IMR-90 (cell line): ENCODE data around the gene AP4B1. TPM values are rescaled to one million over a fixed set of nuclear protein-coding genes. Genes with fewer than 3 reads are reported as not detected.

ENCODE experiments used
- ATAC-seq: fragments of 200-7000 bp; cut with Tn5 transposase; 2 replicates; pipeline ENCODE4 v1.9.1; 2020; ENCODE audit warnings: low read depth, mild to moderate bottlenecking, moderate library complexity
- BruUV-seq: library from RNA; stranded (reverse); fragments of 400-500 nt; replicated peaks from 2 replicates; lab custom pipeline; 2021; lab: Mats Ljungman, UMichigan
- CTCF ChIA-PET: fragments of 300-600 bp; formaldehyde crosslinking; extraction: SDS; loops from one replicate; lab custom pipeline; 2021; ENCODE audit warnings: antibody characterized with exemption; lab: Yijun Ruan, JAX
- POLR2A ChIA-PET: fragments of 300-600 bp; sonication (Branson Sonifier 250); formaldehyde crosslinking; loops from one replicate; lab custom pipeline; 2022; ENCODE audit warnings: antibody characterized with exemption; ENCODE audit not compliant: unreplicated experiment; lab: Charles Lee
- DNase-seq: peaks from one replicate; pipeline ENCODE4 v3.0.0; 2013
- H2AFZ ChIP-seq: replicated peaks from 2 replicates; pipeline ENCODE3; 2013; ENCODE audit warnings: low read length, mild to moderate bottlenecking; ENCODE audit not compliant: poor library complexity
- H2AK5ac ChIP-seq: 2 replicates; pipeline ENCODE4 v1.6.1; 2013; ENCODE audit warnings: low read depth, low read length, inconsistent platforms
- H2AK9ac ChIP-seq: replicated peaks from 2 replicates; pipeline ENCODE3; 2013; ENCODE audit warnings: mild to moderate bottlenecking, low read depth, low read length, moderate library complexity; ENCODE audit not compliant: poor library complexity
- H2BK120ac ChIP-seq: 2 replicates; pipeline ENCODE4 v1.6.1; 2013; ENCODE audit warnings: low read depth, low read length, inconsistent platforms
- H2BK15ac ChIP-seq: 3 replicates; pipeline ENCODE4 v1.6.1; 2013; ENCODE audit warnings: low read depth, low read length, inconsistent platforms
- H2BK20ac ChIP-seq: 2 replicates; pipeline ENCODE4 v1.6.1; 2013; ENCODE audit warnings: low read depth, mild to moderate bottlenecking, inconsistent platforms, low read length, moderate library complexity
- H2BK5ac ChIP-seq: 2 replicates; pipeline ENCODE4 v1.6.1; 2013; ENCODE audit warnings: mild to moderate bottlenecking, low read depth, low read length, inconsistent platforms; ENCODE audit not compliant: poor library complexity, severe bottlenecking
- H3K14ac ChIP-seq: replicated peaks from 2 replicates; pipeline ENCODE4 v1.6.1; 2013; ENCODE audit warnings: low read depth, low read length, inconsistent platforms
- H3K18ac ChIP-seq: 2 replicates; pipeline ENCODE4 v1.6.1; 2013; ENCODE audit warnings: low read depth, low read length, control low read depth
- H3K23ac ChIP-seq: 2 replicates; pipeline ENCODE4 v1.6.1; 2013; ENCODE audit warnings: low read depth, low read length, inconsistent platforms
- H3K27ac ChIP-seq: 2 replicates; pipeline ENCODE4 v1.5.1; 2013; ENCODE audit warnings: mild to moderate bottlenecking, control low read depth, low read length; ENCODE audit not compliant: insufficient read depth
- H3K27me3 ChIP-seq: 2 replicates; pipeline ENCODE4 v1.6.1; 2013; ENCODE audit warnings: low read length; ENCODE audit not compliant: control insufficient read depth, insufficient read depth
- H3K36me3 ChIP-seq: 2 replicates; pipeline ENCODE4 v1.6.1; 2013; ENCODE audit warnings: low read length, mixed read lengths; ENCODE audit not compliant: control insufficient read depth, insufficient read depth
- H3K4ac ChIP-seq: 2 replicates; pipeline ENCODE4 v1.6.1; 2013; ENCODE audit warnings: low read depth, low read length, inconsistent platforms
- H3K4me1 ChIP-seq: 2 replicates; pipeline ENCODE4 v1.6.1; 2013; ENCODE audit warnings: low read length, mixed read lengths; ENCODE audit not compliant: control insufficient read depth, insufficient read depth
- H3K4me2 ChIP-seq: 2 replicates; pipeline ENCODE4 v1.6.1; 2013; ENCODE audit warnings: low read depth, mild to moderate bottlenecking, control low read depth, low read length, moderate library complexity
- H3K4me3 ChIP-seq: 2 replicates; pipeline ENCODE4 v1.5.1; 2013; ENCODE audit warnings: low read depth, mild to moderate bottlenecking, control low read depth, low read length, moderate library complexity; ENCODE audit not compliant: insufficient read depth
- H3K56ac ChIP-seq: 2 replicates; pipeline ENCODE4 v1.6.1; 2013; ENCODE audit warnings: low read length, inconsistent platforms; ENCODE audit not compliant: insufficient read depth; ENCODE audit errors: extremely low read depth
- H3K79me1 ChIP-seq, 2 experiments: 2 replicates each; pipeline ENCODE4 v1.6.1; 2013; ENCODE audit warnings: low read length in 2 of 2, inconsistent platforms in 1 of 2, low read depth in 1 of 2
- H3K9ac ChIP-seq: 2 replicates; pipeline ENCODE4 v1.6.1; 2013; ENCODE audit warnings: low read depth, low read length, control low read depth
- H3K9me1 ChIP-seq: 2 replicates; pipeline ENCODE4 v1.6.1; 2013; ENCODE audit warnings: low read length, inconsistent platforms; ENCODE audit not compliant: insufficient read depth
- H3K9me3 ChIP-seq: 2 replicates; pipeline ENCODE4 v1.6.1; 2013; ENCODE audit warnings: low read length; ENCODE audit not compliant: control insufficient read depth, insufficient read depth
- H4K20me1 ChIP-seq: 2 replicates; pipeline ENCODE4 v1.6.1; 2013; ENCODE audit warnings: low read length, inconsistent platforms; ENCODE audit not compliant: insufficient read depth
- H4K5ac ChIP-seq: 2 replicates; pipeline ENCODE4 v1.6.1; 2013; ENCODE audit warnings: mild to moderate bottlenecking, low read depth, low read length, control low read depth
- H4K8ac ChIP-seq, 2 experiments: 2 replicates each; pipeline ENCODE4 v1.6.1; 2013; ENCODE audit warnings: low read depth in 2 of 2, low read length in 2 of 2, control low read depth in 1 of 2, inconsistent platforms in 1 of 2
- H4K91ac ChIP-seq: 2 replicates; pipeline ENCODE4 v1.6.1; 2013; ENCODE audit warnings: low read depth, low read length, inconsistent platforms; ENCODE audit not compliant: insufficient read depth
- CEBPB ChIP-seq: IDR thresholded peaks from 2 replicates; pipeline ENCODE4 v1.6.1; 2012; ENCODE audit warnings: low read depth, low read length, improper control_type of control experiment
- CHD1 ChIP-seq: IDR thresholded peaks from 2 replicates; pipeline ENCODE4 v1.6.1; 2012; ENCODE audit warnings: low read depth, low read length, improper control_type of control experiment
- CTCF ChIP-seq: conservative IDR thresholded peaks from 2 replicates; pipeline ENCODE4 v1.5.1; 2012; ENCODE audit warnings: mild to moderate bottlenecking, low read depth, low read length, improper control_type of control experiment
- ELK1 ChIP-seq: fragments of 150-350 bp; IDR thresholded peaks from 2 replicates; pipeline ENCODE4 v1.6.1; 2016; ENCODE audit warnings: low read depth, mild to moderate bottlenecking, low read length, moderate library complexity, borderline replicate concordance
- FOS ChIP-seq: fragments of 150-350 bp; IDR thresholded peaks from 2 replicates; pipeline ENCODE4 v1.6.1; 2016; ENCODE audit warnings: low read depth, low read length
- MAZ ChIP-seq: IDR thresholded peaks from 2 replicates; pipeline ENCODE4 v1.6.1; 2012; ENCODE audit warnings: low read depth, mild to moderate bottlenecking, low read length, improper control_type of control experiment, moderate library complexity, borderline replicate concordance
- MXI1 ChIP-seq: IDR thresholded peaks from 2 replicates; pipeline ENCODE4 v1.6.1; 2012; ENCODE audit warnings: low read depth, mild to moderate bottlenecking, low read length, moderate library complexity, borderline replicate concordance
- NFE2L2 ChIP-seq: fragments of 150-350 bp; IDR thresholded peaks from 2 replicates; pipeline ENCODE4 v1.6.1; 2016; ENCODE audit warnings: low read depth, mild to moderate bottlenecking, low read length
- POLR2A ChIP-seq: IDR thresholded peaks from 2 replicates; pipeline ENCODE4 v1.6.1; 2012; ENCODE audit warnings: mild to moderate bottlenecking, low read depth, low read length
- RAD21 ChIP-seq: IDR thresholded peaks from 2 replicates; pipeline ENCODE4 v1.6.1; 2012; ENCODE audit warnings: low read length, improper control_type of control experiment
- RCOR1 ChIP-seq: IDR thresholded peaks from 2 replicates; pipeline ENCODE4 v1.6.1; 2012; ENCODE audit warnings: mild to moderate bottlenecking, low read length, improper control_type of control experiment; ENCODE audit not compliant: insufficient replicate concordance
- RFX5 ChIP-seq: IDR thresholded peaks from 2 replicates; pipeline ENCODE4 v1.8.0; 2012; ENCODE audit warnings: low read depth, mild to moderate bottlenecking, low read length, moderate library complexity
- SMC3 ChIP-seq: fragments of 150-350 bp; IDR thresholded peaks from 2 replicates; pipeline ENCODE4 v1.6.1; 2016; ENCODE audit warnings: low read depth, mild to moderate bottlenecking, antibody characterized with exemption, low read length, moderate library complexity
- USF2 ChIP-seq: fragments of 150-350 bp; IDR thresholded peaks from 2 replicates; pipeline ENCODE4 v1.6.1; 2017; ENCODE audit warnings: mild to moderate bottlenecking, antibody characterized with exemption, low read length, low read depth
- WGBS, 2 experiments: methylation state at CpG; one replicate each; pipeline versions ENCODE4 v1.1.5 to v1.1.7; 2013; ENCODE audit warnings: missing lambda C conversion rate in 2 of 2; ENCODE audit not compliant: insufficient read length in 1 of 2; ENCODE audit errors: extremely low coverage in 2 of 2; 5-methylcytosine and 5-hydroxymethylcytosine counted together
- dilution Hi-C: fragments of 300-500 bp; cut with HindIII; formaldehyde crosslinking; loops from one replicate; pipeline ENCODE4 v1.14.3; 2018; ENCODE audit warnings: low sequenced_read_pairs; ENCODE audit not compliant: unreplicated experiment
- in situ Hi-C: fragments of 300-500 bp; cut with MboI; formaldehyde crosslinking; loops from 3 replicates; pipeline ENCODE4 v1.14.3; 2019; ENCODE audit warnings: low sequenced_read_pairs, inconsistent platforms, mixed read lengths
- intact Hi-C: fragments of 100-400 bp; cut with micrococcal nuclease; formaldehyde crosslinking; loops from 2 replicates; pipeline ENCODE4 v1.10.0; 2022
- polyA plus RNA-seq, 3 experiments: library from polyadenylated mRNA; depleted of rRNA; stranded (reverse); fragments of >200 nt; gene quantifications; 2 replicates each; pipeline ENCODE4 v1.2.3, GENCODE V29; 2012; ENCODE audit warnings: low replicate concordance in 1 of 3
- total RNA-seq: library from RNA; depleted of rRNA; stranded (reverse); fragments of >200 nt; gene quantifications from 2 replicates; pipeline ENCODE4 v1.2.3, GENCODE V29; 2012

Gene AP4B1
- total and polyA plus RNA-seq, 2 of the 4 experiments (the other 2 are of a cell fraction) = 15.6 to 18.1 TPM

- no peak for TF ChIP-seq CHD1
- no peak for TF ChIP-seq MXI1
These were observed 47.1 kb upstream of the AP4B1 start (continued) for GRCh38 chr1:113951719-113952118.

- no peak overlapping the region for H3K9ac ChIP-seq
- H3K4me2 ChIP-seq = no peak overlapping the region
- H3K23ac ChIP-seq = no peak overlapping the region
- H3K36me3 ChIP-seq = peaks cover 5% of the 10 kb centered on the region; the same call in 1 of the 2 replicates
- H2BK120ac ChIP-seq = no peak overlapping the region
- peaks cover 14% of the 10 kb centered on the region; the same call in 1 of the 2 replicates for H4K20me1 ChIP-seq
- H3K4me1 ChIP-seq = peaks cover 7% of the 10 kb centered on the region
- no peak overlapping the region for H4K5ac ChIP-seq
- no peak overlapping the region for H4K8ac ChIP-seq
- H2AK9ac ChIP-seq = no peak overlapping the region
- in situ Hi-C loops = loop anchor here (25.0 kb wide), 1 partner anchor 761 kb away; the partner anchor contains the start of gene NRAS
- H2AK5ac ChIP-seq = no peak overlapping the region
- H3K4ac ChIP-seq = no peak overlapping the region
- no peak overlapping the region for H2AFZ ChIP-seq
- no peak overlapping the region for H3K27ac ChIP-seq
- DNase-seq (no peak), ATAC-seq (no peak)
- no peak overlapping the region for H3K4me3 ChIP-seq
- H3K9me3 ChIP-seq = no peaks in the 10 kb centered on the region
- no TSS peak for BruUV-seq
- no peaks in the 10 kb centered on the region for H3K27me3 ChIP-seq
- no peak overlapping the region for H3K56ac ChIP-seq
- no peak overlapping the region for H2BK20ac ChIP-seq
- no peak overlapping the region for H4K91ac ChIP-seq
- no CpG with 5 or more reads among the region's 1 CpG for WGBS, 2 experiments
- ChIA-PET CTCF (no interaction called here), POLR2A (no interaction called here)
- dilution Hi-C loops = no loop called here
- H3K18ac ChIP-seq = no peak overlapping the region
- H3K9me1 ChIP-seq = peaks cover 3% of the 10 kb centered on the region; the same call in 1 of the 2 replicates
- no peak overlapping the region for H2BK5ac ChIP-seq
- intact Hi-C loops = no loop called here
- peaks cover 20 to 46% of the 10 kb centered on the region in 2 experiments for H3K79me1 ChIP-seq
- H2BK15ac ChIP-seq = no peak overlapping the region
- H3K14ac ChIP-seq = no peak overlapping the region
- TF ChIP-seq CTCF (no peak), RCOR1 (no peak), ELK1 (no peak), FOS (no peak), SMC3 (no peak), RFX5 (no peak), USF2 (no peak), POLR2A (no peak), MXI1 (no peak), CHD1 (no peak), RAD21 (no peak), NFE2L2 (no peak), MAZ (no peak), CEBPB (no peak)
These were observed 46.3 kb upstream of the AP4B1 start for GRCh38 chr1:113950908-113951307.
